ENCODE data around the gene KCTD15.

DNA sequence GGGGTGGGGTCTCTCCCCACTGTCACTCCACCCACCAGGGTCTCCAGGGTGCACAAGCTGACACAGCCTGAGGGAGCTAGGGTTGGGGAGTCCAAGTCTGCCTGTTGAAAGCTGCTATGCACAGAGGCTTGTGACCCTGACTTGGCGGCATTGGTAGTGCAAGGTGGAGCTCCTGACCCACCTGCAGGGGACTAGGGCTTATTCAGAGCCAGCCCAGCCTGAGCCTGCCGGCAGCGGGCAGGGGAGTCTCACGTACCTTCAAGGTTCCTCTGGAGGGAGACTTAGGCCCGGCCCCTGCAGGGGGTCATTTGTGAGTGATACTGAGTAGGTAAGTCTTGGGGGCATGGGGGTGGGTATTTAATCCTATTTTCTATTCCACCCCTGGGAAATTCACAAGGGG lies 4.7 kb downstream of the KCTD15 start:
- no peak for TF ChIP-seq CTCF (IDR thresholded peaks at IDR 0.05)
- no peak for TF ChIP-seq POLR2A (IDR thresholded peaks at IDR 0.05)

All from tibial nerve (tissue), 3 donors.